ENCODE results near the gene YTHDC1. TPM values are rescaled to one million over a fixed set of nuclear protein-coding genes. Genes with fewer than 3 reads are reported as not detected.

Gene YTHDC1
- polyA plus RNA-seq, 1 donor from 2014 or later: 139 TPM

GRCh38 chr4:68272860-68273259 is 77.0 kb downstream of the YTHDC1 start:
- no peaks in the 10 kb centered on the region for H3K36me3 ChIP-seq (ENCODE audit: insufficient read depth, low read length)
- H3K79me2 ChIP-seq (replicated peaks; ENCODE audit: insufficient read depth, low read length): no peaks in the 10 kb centered on the region
- H2AFZ ChIP-seq (ENCODE audit: low read depth, low read length): no peak overlapping the region
- H3K9me3 ChIP-seq (ENCODE audit: low read length): no peaks in the 10 kb centered on the region
- no peaks in the 10 kb centered on the region for H4K20me1 ChIP-seq (ENCODE audit: insufficient read depth)
- no peaks in the 10 kb centered on the region for H3F3A ChIP-seq (ENCODE audit: insufficient read depth, low read length, poor library complexity, severe bottlenecking)
- no peak overlapping the region for H3K4me3 ChIP-seq (ENCODE audit: low read length)
- no peak overlapping the region for H3K9ac ChIP-seq (ENCODE audit: low read length)
- no peak overlapping the region for H3K27ac ChIP-seq (ENCODE audit: low read length)
- no peak for TF ChIP-seq RAD21 (conservative IDR thresholded peaks at IDR 0.05)
- no peak for TF ChIP-seq EZH2 (IDR thresholded peaks at IDR 0.05; ENCODE audit: borderline replicate concordance, insufficient read depth, low read length, poor library complexity, severe bottlenecking)
- TF ChIP-seq CTCF (IDR thresholded peaks at IDR 0.05; ENCODE audit: poor library complexity, severe bottlenecking): no peak
- no peak for TF ChIP-seq POLR2AphosphoS5 (IDR thresholded peaks at IDR 0.05)
- no peak for TF ChIP-seq TAF1 (IDR thresholded peaks at IDR 0.05; ENCODE audit: low read depth)
- TF ChIP-seq REST (IDR thresholded peaks at IDR 0.05; ENCODE audit: borderline replicate concordance): no peak
- TF ChIP-seq MXI1 (conservative IDR thresholded peaks at IDR 0.05; ENCODE audit: poor library complexity, severe bottlenecking): no peak
- TF ChIP-seq EP300 (conservative IDR thresholded peaks at IDR 0.05; ENCODE audit: poor library complexity, severe bottlenecking): no peak
- TF ChIP-seq SMC3 (conservative IDR thresholded peaks at IDR 0.05; ENCODE audit: poor library complexity): no peak
- no peak overlapping the region for H3K4me2 ChIP-seq (ENCODE audit: low read length)
- H3K9me2 ChIP-seq (ENCODE audit: insufficient read depth, low read length): no peaks in the 10 kb centered on the region
- no peaks in the 10 kb centered on the region for H3K27me3 ChIP-seq (ENCODE audit: insufficient read depth, low read depth, low read length)

- Histone ChIP-seq H3K79me2 (replicated peaks; ENCODE audit: insufficient read depth, low read length) (no peaks in the 10 kb centered on the region), H3K4me3 (ENCODE audit: low read length) (no peak overlapping the region), H3K36me3 (ENCODE audit: insufficient read depth, low read length) (no peaks in the 10 kb centered on the region), H2AFZ (ENCODE audit: low read depth, low read length) (no peak overlapping the region), H3K27ac (ENCODE audit: low read length) (no peak overlapping the region), H3K9me2 (ENCODE audit: insufficient read depth, low read length) (no peaks in the 10 kb centered on the region), H3K27me3 (ENCODE audit: insufficient read depth, low read depth, low read length) (no peaks in the 10 kb centered on the region), H3K9me3 (ENCODE audit: low read length) (no peaks in the 10 kb centered on the region), H4K20me1 (ENCODE audit: insufficient read depth) (no peaks in the 10 kb centered on the region), H3K4me2 (ENCODE audit: low read length) (no peak overlapping the region), H3F3A (ENCODE audit: insufficient read depth, low read length, poor library complexity, severe bottlenecking) (no peaks in the 10 kb centered on the region), H3K9ac (ENCODE audit: low read length) (no peak overlapping the region)
- TF ChIP-seq POLR2AphosphoS5 (IDR thresholded peaks at IDR 0.05): no peak
- no peak for TF ChIP-seq RAD21 (conservative IDR thresholded peaks at IDR 0.05)
- TF ChIP-seq TAF1 (IDR thresholded peaks at IDR 0.05; ENCODE audit: low read depth): no peak
- no peak for TF ChIP-seq REST (IDR thresholded peaks at IDR 0.05; ENCODE audit: borderline replicate concordance)
- TF ChIP-seq EZH2 (IDR thresholded peaks at IDR 0.05; ENCODE audit: borderline replicate concordance, insufficient read depth, low read length, poor library complexity, severe bottlenecking): no peak
- no peak for TF ChIP-seq SMC3 (conservative IDR thresholded peaks at IDR 0.05; ENCODE audit: poor library complexity)
These were observed 77.5 kb downstream of the YTHDC1 start for GRCh38 chr4:68272380-68272779.

Measured in neural cell (in vitro differentiated cells).